ENCODE data around the gene ADGRB2. TPM values are rescaled to one million over a fixed set of nuclear protein-coding genes. Genes with fewer than 3 reads are reported as not detected.

The ADGRB2 gene
- polyA plus RNA-seq, 1 experiment = 9.2 TPM

GRCh38 chr1:31795801-31796621 is 31.9 kb upstream of the ADGRB2 start:
- TF ChIP-seq CTCF (IDR thresholded peaks at IDR 0.05; ENCODE audit: insufficient read depth, low read depth, low read length) = peak; percentile 22
- POLR2A ChIA-PET = no interaction called here
- CTCF ChIA-PET = interaction anchor here (1.8 kb wide), 1 partner anchor 168 kb away, joined by 9 read pairs; no protein-coding TSS in a partner anchor
- peak overlapping the region; percentile 59 for H3K4me3 ChIP-seq (ENCODE audit: low read depth, low read length)
- DNase-seq (ENCODE audit: low read depth) = no peak
- peaks cover 11% of the 10 kb centered on the region for H3K36me3 ChIP-seq (ENCODE audit: control insufficient read depth, insufficient read depth, low read length)
- no peaks in the 10 kb centered on the region for H3K27me3 ChIP-seq (ENCODE audit: control insufficient read depth, insufficient read depth, low read length)

- no peak for DNase-seq (ENCODE audit: low read depth)
- no peak for TF ChIP-seq CTCF (IDR thresholded peaks at IDR 0.05; ENCODE audit: insufficient read depth, low read depth, low read length)
- ChIA-PET POLR2A (no interaction called here), CTCF (interaction anchor here (0.5 to 1.8 kb wide), 3 partner anchors 31 to 225 kb away, joined by 3 to 9 read pairs (median 3); no protein-coding TSS in a partner anchor)
- Histone ChIP-seq H3K36me3 (ENCODE audit: control insufficient read depth, insufficient read depth, low read length) (peaks cover 11% of the 10 kb centered on the region), H3K4me3 (ENCODE audit: low read depth, low read length) (no peak overlapping the region), H3K27me3 (ENCODE audit: control insufficient read depth, insufficient read depth, low read length) (no peaks in the 10 kb centered on the region)
Measured at GRCh38 chr1:31795096-31795675, 31.0 kb upstream of the ADGRB2 start.

GRCh38 chr1:31793586-31794285 is 29.6 kb upstream of the ADGRB2 start:
- ChIA-PET CTCF (interaction anchor here (1.8 kb wide), 1 partner anchor 170 kb away, joined by 9 read pairs; no protein-coding TSS in a partner anchor), POLR2A (no interaction called here)
- DNase-seq (ENCODE audit: low read depth) = no peak
- Histone ChIP-seq H3K36me3 (ENCODE audit: control insufficient read depth, insufficient read depth, low read length) (peaks cover 11% of the 10 kb centered on the region), H3K4me3 (ENCODE audit: low read depth, low read length) (no peak overlapping the region), H3K27me3 (ENCODE audit: control insufficient read depth, insufficient read depth, low read length) (no peaks in the 10 kb centered on the region)
- TF ChIP-seq CTCF (IDR thresholded peaks at IDR 0.05; ENCODE audit: insufficient read depth, low read depth, low read length) = no peak

GRCh38 chr1:31793086-31793485 is 28.9 kb upstream of the ADGRB2 start:
- CTCF ChIA-PET = no interaction called here
- Histone ChIP-seq H3K4me3 (ENCODE audit: low read depth, low read length) (no peak overlapping the region), H3K36me3 (ENCODE audit: control insufficient read depth, insufficient read depth, low read length) (peaks cover 11% of the 10 kb centered on the region), H3K27me3 (ENCODE audit: control insufficient read depth, insufficient read depth, low read length) (no peaks in the 10 kb centered on the region)
- no peak for DNase-seq (ENCODE audit: low read depth)
- POLR2A ChIA-PET = no interaction called here
- TF ChIP-seq CTCF (IDR thresholded peaks at IDR 0.05; ENCODE audit: insufficient read depth, low read depth, low read length) = no peak

- ChIA-PET POLR2A (interaction anchor here (0.6 kb wide), 1 partner anchor 126 kb away, joined by 4 read pairs; no protein-coding TSS in a partner anchor), CTCF (no interaction called here)
- no peak overlapping the region for H3K4me3 ChIP-seq (ENCODE audit: low read depth, low read length)
- H3K27me3 ChIP-seq (ENCODE audit: control insufficient read depth, insufficient read depth, low read length) = no peaks in the 10 kb centered on the region
- peaks cover 11% of the 10 kb centered on the region for H3K36me3 ChIP-seq (ENCODE audit: control insufficient read depth, insufficient read depth, low read length)
- no peak for DNase-seq (ENCODE audit: low read depth)
- no peak for TF ChIP-seq CTCF (IDR thresholded peaks at IDR 0.05; ENCODE audit: insufficient read depth, low read depth, low read length)
Measured at GRCh38 chr1:31792541-31792940, 28.4 kb upstream of the ADGRB2 start.

Measured in BJ (cell line).